AG04450 (cell line): Measurements from ENCODE around the gene CNTFR. TPM values are rescaled to one million over a fixed set of nuclear protein-coding genes. Genes with fewer than 3 reads are reported as not detected.

Experiments used
- CTCF ChIA-PET: fragments of 300-600, 350-600 bp; formaldehyde crosslinking; extraction: SDS; loops from one replicate; lab custom pipeline; 2022; ENCODE audit warnings: antibody characterized with exemption, inconsistent platforms; lab: Charles Lee
- POLR2A ChIA-PET: fragments of 350-600 bp; formaldehyde crosslinking; extraction: SDS; loops from one replicate; lab custom pipeline; 2021; ENCODE audit warnings: antibody characterized with exemption, inconsistent platforms; lab: Yijun Ruan, JAX
- DNase-seq: peaks from one replicate; pipeline ENCODE4 v3.0.0-alpha.2; 2011; ENCODE audit warnings: low read depth, low spot score
- H3K27ac ChIP-seq: one replicate; pipeline ENCODE4 v1.5.1; 2012; ENCODE audit warnings: low read depth, low read length, control low read depth
- H3K27me3 ChIP-seq: one replicate; pipeline ENCODE4 v1.6.0; 2012; ENCODE audit warnings: low read length; ENCODE audit not compliant: control insufficient read depth, insufficient read depth
- H3K4me3 ChIP-seq: 2 replicates; pipeline ENCODE4 v1.5.1; 2011; ENCODE audit warnings: mild to moderate bottlenecking, low read depth, low read length, control low read depth
- H3K9me3 ChIP-seq: 2 replicates; pipeline ENCODE4 v1.5.1; 2012; ENCODE audit warnings: low read length; ENCODE audit not compliant: control insufficient read depth, insufficient read depth
- polyA plus RNA-seq: library from polyadenylated mRNA; depleted of rRNA; stranded (reverse); fragments of >200 nt; gene quantifications from 2 replicates; pipeline ENCODE4 v1.2.3, GENCODE V29; 2011
- TF ChIP-seq, protein P1 (sequence below): IDR thresholded peaks from 2 replicates; pipeline ENCODE4 v1.5.1; 2011; ENCODE audit warnings: low read depth, low read length, control low read depth, inconsistent platforms

The CNTFR gene
- polyA plus RNA-seq, 1 experiment, result not detected

DNA sequence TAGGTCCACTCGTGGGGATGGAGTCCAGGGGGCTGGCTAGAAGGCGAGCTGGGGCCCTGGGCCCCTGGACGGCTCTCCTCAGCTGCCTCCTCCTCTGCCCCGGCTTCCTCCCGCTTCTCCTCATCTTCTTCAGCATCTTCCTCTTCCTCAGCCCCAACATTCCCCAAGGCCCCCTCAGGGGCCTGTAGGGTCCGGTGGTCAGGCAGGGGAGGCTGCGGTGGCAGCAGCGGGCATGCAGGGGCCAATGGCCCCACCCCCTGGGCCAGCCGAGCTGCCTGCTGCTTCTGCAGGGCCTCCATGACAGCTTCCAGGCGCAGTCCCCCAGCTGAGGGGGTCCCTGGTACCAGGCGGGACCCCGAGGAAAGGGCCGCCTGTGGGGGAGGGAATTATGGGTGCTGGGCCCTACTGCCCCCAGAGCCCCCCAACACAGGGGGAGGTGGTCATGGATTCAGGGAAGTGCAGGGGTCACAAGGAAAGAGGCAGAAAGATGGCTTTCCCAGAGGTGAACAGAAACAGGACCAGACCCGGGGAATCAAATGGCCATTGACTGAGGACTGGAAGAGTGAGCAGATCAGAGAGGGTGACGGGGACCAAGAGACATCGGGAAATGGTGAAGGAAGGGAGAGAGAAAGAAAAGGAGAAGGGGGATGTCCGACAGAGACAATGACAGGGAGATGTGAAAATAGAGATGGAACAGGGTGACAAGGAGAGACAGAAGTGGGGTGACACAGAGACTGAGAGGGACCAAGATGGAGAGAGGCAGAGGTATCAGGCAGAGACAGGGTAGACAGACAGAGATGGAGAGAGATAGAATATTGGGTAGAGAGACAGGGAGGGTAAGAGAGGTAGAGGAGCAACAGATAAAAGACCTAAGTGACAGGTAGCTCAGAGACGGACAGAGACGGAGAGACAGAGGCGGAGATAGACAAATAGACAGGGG, 38.5 kb upstream of the CNTFR start:
- Histone ChIP-seq H3K9me3 (no peaks in the 10 kb centered on the region; the same call in 1 of the 2 replicates), H3K27ac (no peak overlapping the region), H3K4me3 (peak overlapping the region; percentile 44; the same call in 1 of the 2 replicates), H3K27me3 (peaks cover 79% of the 10 kb centered on the region)
- TF ChIP-seq, protein P1, sequence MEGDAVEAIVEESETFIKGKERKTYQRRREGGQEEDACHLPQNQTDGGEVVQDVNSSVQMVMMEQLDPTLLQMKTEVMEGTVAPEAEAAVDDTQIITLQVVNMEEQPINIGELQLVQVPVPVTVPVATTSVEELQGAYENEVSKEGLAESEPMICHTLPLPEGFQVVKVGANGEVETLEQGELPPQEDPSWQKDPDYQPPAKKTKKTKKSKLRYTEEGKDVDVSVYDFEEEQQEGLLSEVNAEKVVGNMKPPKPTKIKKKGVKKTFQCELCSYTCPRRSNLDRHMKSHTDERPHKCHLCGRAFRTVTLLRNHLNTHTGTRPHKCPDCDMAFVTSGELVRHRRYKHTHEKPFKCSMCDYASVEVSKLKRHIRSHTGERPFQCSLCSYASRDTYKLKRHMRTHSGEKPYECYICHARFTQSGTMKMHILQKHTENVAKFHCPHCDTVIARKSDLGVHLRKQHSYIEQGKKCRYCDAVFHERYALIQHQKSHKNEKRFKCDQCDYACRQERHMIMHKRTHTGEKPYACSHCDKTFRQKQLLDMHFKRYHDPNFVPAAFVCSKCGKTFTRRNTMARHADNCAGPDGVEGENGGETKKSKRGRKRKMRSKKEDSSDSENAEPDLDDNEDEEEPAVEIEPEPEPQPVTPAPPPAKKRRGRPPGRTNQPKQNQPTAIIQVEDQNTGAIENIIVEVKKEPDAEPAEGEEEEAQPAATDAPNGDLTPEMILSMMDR, result no peak
- CTCF ChIA-PET, result no interaction called here
- DNase-seq, result no peak
- POLR2A ChIA-PET, result no interaction called here

DNA sequence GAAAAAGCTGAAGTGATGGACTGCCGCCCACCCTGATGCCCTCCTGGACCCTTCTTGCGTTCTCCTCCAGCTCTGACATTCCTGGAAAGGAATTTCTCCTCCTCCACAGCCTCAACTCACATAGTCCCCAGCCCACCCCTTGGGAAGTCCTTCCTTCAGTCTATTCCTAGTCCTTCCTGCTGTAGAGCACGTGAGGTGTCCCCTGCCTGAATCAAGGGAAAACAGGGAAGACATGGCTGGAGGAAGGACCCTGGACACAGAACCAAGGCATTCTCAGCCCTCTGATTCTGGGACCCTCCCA, 35.6 kb upstream of the CNTFR start:
- Histone ChIP-seq H3K27ac (no peak overlapping the region), H3K27me3 (peaks cover 71% of the 10 kb centered on the region), H3K9me3 (no peaks in the 10 kb centered on the region; the same call in 1 of the 2 replicates), H3K4me3 (no peak overlapping the region)
- ChIA-PET POLR2A (interaction anchor here (0.6 kb wide), 1 partner anchor 270 kb away, joined by 4 read pairs; no protein-coding TSS in a partner anchor), CTCF (interaction anchor here (1.4 to 2.1 kb wide), 3 partner anchors 9 to 221 kb away, joined by 4 to 22 read pairs (median 6); no protein-coding TSS in a partner anchor)
- DNase-seq, result no peak
- TF ChIP-seq, protein P1, result no peak

DNA sequence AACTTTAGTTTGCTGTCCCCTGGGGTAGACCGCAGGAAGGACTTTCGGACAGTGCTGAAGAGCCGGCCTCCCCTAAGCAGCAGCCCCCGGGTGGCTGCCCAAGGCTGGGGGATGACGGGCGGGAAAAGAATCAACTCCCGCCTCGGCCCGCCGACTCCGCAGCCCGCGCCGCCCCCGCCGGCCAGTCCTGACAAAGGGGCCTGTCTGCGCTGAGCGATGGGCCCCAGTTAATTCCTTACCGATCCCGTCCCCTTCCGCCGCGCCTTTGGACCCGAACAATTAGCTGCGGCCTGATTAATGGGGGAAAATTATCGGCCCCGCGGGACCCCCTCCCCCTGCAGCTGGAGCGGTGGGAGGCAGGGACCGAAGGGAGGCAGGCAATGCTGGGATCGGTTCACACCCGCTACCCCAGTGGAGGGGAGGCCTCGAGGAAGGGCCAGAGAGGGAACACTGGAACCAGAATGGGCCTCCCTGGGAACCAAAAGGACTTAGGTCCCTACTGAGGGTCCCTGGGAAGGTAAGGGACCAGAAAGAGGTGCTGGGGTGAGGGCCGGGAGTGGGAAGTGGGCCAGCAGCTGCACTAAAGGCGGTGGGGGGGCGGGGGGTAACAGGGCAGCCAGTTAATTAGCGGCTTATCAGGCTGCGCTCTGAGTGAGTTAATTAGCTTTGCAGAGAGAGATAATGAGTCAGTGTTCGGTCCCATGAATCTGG, 35.1 kb upstream of the CNTFR start:
- H3K4me3 ChIP-seq, result no peak overlapping the region
- DNase-seq, result no peak
- peaks cover 66% of the 10 kb centered on the region for H3K27me3 ChIP-seq
- ChIA-PET POLR2A (interaction anchor here (0.6 kb wide), 1 partner anchor 269 kb away, joined by 4 read pairs; no protein-coding TSS in a partner anchor), CTCF (interaction anchor here (1.6 to 2.1 kb wide), 2 partner anchors 9 to 221 kb away, joined by 6 to 22 read pairs; no protein-coding TSS in a partner anchor)
- H3K27ac ChIP-seq, result no peak overlapping the region
- TF ChIP-seq, protein P1, result no peak
- H3K9me3 ChIP-seq, result no peaks in the 10 kb centered on the region; the same call in 1 of the 2 replicates

- Histone ChIP-seq H3K27ac (no peak overlapping the region), H3K9me3 (no peaks in the 10 kb centered on the region; the same call in 1 of the 2 replicates), H3K4me3 (no peak overlapping the region), H3K27me3 (peaks cover 58% of the 10 kb centered on the region)
- ChIA-PET CTCF (interaction anchor here (1.3 to 5.0 kb wide), 3 partner anchors 10 to 20 kb away, joined by 5 to 45 read pairs (median 7); no protein-coding TSS in a partner anchor), POLR2A (interaction anchor here (0.8 kb wide), 1 partner anchor 14 kb away, joined by 3 read pairs; the partner anchor contains the start of gene SIGMAR1)
- TF ChIP-seq, protein P1, result no peak
- DNase-seq, result no peak
Observed at GRCh38 chr9:34623374-34624235, 34.1 kb upstream of the CNTFR start.
